ENCODE measurements around the gene FGF19.

The FGF19 gene

DNA sequence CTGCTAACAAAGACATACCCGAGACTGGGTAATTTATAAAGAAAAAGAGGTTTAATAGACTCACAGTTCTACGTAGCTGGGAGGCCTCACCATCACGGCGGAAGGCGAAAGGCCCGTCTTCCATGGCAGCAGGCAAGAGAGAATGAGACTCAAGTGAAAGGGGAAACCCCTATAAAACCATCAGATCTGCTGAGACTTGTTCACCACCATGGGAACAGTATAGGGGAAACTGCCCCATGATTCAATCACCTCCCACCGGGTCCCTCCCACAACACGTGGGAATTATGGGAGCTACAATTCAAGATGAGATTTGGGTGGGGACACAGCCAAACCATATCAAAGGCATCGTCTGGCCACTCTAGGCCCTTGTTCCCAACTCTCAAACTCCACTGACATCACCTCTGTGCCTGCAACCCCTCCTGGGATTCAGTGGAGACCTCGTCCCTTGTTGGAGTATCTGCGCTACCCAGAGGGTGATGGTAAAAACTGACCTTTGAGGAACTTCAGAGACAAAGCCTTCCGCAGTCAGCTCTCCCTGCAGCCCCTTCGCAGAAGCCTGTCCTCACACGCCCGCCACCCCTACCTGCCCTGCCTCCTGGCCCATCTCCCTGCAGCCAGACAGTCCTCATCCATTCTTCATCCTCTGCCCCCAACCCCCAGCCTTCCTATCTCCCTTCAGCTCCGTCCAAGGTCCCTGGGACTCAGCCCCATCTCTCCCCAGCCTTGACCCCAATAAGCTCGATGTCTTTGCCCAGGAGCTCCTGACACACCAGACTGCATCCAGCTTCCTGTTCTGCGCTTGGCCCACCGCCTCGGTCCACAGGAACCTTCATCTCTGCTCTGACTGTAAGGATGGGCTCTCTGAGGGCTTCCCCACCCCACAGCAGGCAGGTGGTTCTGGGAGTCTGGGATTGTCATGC, 47.0 kb downstream of the FGF19 start:
- DNase-seq (ENCODE audit: low read depth in 2 of 2), result no peak

DNA sequence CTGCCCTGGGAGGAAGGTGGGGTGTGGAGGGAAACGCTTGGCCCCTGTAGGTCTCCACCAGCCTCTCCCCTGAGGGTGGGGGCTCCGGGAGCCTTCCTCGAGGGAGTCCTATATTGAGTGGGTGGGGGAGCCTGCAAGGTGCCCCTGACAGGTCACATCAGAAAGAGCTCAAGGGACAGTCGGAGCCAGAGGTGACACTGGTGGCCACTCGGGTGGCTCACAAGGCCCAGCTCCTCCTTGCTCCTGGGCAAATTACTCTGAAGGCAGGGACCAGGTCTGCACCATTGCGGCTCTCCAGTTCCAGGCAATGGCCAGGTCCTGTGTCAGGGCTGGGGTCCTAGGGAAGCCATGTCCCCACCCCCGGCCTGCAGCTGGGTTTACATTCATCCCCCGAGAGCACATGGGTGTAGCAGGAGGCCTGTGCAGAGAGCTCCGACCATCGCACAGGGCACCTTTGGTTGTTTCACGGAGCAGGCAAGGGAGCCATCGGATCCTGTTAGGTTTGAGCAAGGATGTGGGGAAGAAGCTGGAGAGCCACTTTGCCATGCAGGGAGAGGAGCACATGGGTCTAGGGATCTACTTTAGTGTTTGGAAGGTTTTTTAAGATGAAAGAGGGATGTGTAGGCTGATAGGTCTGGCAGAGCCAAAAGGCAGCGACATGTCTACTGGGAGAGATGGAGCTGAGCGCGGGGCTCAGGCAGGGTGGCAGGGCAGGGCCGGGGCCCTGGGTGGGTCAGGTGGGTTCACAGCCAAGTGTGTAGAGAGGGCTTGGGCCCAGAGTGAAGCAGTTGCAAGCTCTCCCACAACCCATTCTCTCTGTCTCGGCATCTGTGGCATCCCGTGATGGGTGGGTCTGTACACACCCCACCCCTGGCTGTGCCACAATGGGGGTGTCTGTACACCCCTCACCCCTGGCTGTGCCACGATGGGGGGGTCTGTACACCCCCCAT, 48.1 kb downstream of the FGF19 start:
- no peak for DNase-seq (ENCODE audit: low read depth in 2 of 2)

DNA sequence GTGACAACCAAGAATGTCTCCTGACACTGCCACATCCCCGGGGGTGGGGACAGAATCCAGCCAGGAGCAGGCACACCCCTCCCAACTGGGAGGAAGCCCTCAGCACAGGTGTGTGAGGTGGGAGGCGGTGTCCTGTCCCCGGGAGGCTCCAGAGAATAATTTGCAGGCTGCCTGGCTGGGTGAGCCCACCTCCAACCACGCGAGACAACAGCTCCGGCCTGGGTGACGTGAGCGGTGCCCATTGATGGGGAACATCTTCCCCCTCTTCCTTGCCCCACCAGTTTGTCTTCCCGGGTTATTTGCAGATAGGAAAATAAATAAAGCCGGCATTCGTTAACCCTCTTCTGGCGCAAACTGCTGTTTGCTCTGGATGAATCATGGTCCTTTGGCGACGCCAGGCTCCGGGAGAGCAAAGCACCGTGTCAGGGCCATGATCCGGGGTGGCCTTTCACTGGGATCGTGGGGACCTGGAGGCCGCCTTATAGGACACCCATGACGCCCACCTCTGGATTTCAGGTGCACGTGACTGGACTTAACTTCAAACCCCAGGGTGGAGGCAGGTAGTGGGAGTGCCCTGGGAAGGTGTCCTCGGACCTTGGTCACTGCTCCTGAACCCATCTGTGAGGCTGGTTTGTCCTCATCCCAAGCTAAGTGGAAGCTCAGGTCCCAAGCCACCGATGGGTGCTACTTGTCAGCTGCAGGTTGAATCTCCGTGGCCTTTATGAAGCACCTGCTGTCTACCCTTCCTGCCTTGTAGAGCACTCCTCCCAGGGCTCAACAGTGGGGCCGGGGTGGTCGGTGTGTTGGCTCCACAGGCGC, 49.0 kb downstream of the FGF19 start:
- no peak for DNase-seq (ENCODE audit: low read depth in 2 of 2)

DNA sequence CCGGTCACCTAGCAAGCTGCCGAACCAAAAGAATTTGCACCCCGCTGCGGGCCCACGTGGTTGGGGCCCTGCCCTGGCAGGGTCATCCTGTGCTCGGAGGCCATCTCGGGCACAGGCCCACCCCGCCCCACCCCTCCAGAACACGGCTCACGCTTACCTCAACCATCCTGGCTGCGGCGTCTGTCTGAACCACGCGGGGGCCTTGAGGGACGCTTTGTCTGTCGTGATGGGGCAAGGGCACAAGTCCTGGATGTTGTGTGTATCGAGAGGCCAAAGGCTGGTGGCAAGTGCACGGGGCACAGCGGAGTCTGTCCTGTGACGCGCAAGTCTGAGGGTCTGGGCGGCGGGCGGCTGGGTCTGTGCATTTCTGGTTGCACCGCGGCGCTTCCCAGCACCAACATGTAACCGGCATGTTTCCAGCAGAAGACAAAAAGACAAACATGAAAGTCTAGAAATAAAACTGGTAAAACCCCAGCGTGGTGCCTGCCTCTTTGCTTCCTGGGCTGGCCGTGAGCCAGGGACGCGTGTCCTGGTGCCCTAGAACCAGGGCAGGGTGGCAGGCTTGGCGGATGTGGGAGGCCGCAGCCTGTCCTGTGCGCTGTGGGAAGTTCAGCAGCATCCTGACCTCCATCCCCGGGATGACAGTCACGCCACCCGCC, 49.7 kb downstream of the FGF19 start:
- no peak for DNase-seq (ENCODE audit: low read depth in 2 of 2)

DNA sequence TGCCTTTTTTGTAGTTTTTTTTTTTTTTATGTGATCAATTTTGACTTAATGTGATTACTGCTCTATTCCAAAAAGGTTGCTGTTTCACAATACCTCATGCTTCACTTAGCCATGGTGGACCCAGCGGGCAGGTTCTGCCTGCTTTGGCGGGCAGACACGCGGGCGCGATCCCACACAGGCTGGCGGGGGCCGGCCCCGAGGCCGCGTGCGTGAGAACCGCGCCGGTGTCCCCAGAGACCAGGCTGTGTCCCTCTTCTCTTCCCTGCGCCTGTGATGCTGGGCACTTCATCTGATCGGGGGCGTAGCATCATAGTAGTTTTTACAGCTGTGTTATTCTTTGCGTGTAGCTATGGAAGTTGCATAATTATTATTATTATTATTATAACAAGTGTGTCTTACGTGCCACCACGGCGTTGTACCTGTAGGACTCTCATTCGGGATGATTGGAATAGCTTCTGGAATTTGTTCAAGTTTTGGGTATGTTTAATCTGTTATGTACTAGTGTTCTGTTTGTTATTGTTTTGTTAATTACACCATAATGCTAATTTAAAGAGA, 50.3 kb downstream of the FGF19 start:
- no peak for DNase-seq (ENCODE audit: low read depth in 2 of 2)

DNA sequence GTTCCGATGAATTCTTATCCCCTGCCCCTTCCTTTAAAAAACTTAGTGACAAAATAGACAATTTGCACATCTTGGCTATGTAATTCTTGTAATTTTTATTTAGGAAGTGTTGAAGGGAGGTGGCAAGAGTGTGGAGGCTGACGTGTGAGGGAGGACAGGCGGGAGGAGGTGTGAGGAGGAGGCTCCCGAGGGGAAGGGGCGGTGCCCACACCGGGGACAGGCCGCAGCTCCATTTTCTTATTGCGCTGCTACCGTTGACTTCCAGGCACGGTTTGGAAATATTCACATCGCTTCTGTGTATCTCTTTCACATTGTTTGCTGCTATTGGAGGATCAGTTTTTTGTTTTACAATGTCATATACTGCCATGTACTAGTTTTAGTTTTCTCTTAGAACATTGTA, 50.8 kb downstream of the FGF19 start:
- DNase-seq (ENCODE audit: low read depth in 2 of 2), result no peak

DNA sequence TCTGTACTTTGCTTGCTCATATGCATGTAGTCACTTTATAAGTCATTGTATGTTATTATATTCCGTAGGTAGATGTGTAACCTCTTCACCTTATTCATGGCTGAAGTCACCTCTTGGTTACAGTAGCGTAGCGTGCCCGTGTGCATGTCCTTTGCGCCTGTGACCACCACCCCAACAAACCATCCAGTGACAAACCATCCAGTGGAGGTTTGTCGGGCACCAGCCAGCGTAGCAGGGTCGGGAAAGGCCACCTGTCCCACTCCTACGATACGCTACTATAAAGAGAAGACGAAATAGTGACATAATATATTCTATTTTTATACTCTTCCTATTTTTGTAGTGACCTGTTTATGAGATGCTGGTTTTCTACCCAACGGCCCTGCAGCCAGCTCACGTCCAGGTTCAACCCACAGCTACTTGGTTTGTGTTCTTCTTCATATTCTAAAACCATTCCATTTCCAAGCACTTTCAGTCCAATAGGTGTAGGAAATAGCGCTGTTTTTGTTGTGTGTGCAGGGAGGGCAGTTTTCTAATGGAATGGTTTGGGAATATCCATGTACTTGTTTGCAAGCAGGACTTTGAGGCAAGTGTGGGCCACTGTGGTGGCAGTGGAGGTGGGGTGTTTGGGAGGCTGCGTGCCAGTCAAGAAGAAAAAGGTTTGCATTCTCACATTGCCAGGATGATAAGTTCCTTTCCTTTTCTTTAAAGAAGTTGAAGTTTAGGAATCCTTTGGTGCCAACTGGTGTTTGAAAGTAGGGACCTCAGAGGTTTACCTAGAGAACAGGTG, 51.8 kb downstream of the FGF19 start:
- DNase-seq (ENCODE audit: low read depth in 2 of 2), result no peak

DNA sequence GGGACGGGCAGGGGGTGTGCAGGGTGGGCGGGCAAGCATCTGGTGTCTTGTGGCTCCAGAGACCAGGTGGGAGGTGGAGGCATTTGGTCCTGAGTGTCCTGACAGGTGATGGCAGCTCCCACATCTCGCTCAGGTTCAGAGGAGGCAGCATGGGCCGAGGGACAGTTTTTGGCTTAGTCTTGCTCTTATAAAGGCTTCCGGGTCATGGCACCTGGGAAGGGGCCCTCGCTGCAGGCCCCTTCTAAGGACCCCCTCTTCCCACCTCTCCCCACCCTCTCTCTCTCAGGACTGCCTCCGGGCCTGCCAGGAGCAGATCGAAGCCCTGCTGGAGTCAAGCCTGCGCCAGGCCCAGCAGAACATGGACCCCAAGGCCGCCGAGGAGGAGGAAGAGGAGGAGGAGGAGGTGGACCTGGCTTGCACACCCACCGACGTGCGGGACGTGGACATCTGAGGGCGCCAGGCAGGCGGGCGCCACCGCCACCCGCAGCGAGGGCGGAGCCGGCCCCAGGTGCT, 52.9 kb downstream of the FGF19 start:
- no peak for DNase-seq (ENCODE audit: low read depth in 2 of 2)

DNA sequence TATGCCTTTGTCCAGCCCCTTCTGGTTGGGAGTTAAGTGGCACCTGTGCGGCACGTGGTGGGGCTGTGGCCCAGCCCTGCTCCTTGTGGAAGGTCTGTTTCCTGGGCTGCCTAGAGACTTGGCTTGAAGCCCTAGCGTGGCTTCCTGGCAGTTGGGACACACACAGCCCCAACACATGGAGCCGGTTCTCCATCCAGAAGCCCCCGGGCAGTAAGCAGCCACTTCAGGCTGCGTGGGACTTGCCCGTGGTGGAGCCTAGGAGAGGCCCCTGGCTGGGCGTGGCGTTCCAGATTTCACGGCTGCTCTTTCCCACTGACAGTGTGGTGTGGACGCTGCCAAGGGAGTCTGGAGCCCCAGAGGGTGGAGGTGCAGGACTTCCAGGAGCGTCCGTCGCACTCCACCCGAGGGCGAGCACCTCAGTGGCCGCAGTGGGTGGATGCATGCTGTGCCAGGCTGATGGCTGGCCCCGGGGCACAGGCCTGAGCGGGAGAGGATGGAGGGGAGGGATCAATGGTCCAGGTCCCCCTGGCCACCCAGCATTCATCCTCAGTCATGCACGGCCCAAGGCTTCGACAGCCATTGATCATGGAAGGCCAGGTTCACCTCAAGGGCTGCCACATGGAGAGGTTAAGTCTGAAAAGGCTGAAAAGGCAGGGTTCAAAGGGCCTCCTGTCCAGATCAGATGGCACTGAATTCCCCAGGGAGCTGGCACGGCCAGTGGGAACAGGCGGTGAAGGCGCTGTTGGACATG, 53.6 kb downstream of the FGF19 start:
- no peak for DNase-seq (ENCODE audit: low read depth in 2 of 2)

DNA sequence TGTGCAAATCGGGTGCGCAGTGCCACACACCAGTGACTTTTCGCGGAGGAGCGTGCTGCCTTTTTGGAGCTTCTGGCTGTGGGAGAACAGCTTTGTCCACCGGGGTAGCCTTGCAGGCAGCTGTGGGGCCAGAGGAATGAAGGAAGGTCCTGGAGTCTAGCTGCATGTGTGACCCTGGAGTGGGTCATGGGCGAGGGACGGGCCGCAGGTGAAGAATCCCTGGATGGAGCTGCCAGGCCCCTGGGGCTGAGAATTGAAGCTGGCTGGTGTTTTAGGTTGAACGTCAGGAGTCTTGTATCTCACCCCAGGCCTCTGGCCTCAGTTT, 54.3 kb downstream of the FGF19 start:
- DNase-seq (ENCODE audit: low read depth in 2 of 2), result no peak

DNA sequence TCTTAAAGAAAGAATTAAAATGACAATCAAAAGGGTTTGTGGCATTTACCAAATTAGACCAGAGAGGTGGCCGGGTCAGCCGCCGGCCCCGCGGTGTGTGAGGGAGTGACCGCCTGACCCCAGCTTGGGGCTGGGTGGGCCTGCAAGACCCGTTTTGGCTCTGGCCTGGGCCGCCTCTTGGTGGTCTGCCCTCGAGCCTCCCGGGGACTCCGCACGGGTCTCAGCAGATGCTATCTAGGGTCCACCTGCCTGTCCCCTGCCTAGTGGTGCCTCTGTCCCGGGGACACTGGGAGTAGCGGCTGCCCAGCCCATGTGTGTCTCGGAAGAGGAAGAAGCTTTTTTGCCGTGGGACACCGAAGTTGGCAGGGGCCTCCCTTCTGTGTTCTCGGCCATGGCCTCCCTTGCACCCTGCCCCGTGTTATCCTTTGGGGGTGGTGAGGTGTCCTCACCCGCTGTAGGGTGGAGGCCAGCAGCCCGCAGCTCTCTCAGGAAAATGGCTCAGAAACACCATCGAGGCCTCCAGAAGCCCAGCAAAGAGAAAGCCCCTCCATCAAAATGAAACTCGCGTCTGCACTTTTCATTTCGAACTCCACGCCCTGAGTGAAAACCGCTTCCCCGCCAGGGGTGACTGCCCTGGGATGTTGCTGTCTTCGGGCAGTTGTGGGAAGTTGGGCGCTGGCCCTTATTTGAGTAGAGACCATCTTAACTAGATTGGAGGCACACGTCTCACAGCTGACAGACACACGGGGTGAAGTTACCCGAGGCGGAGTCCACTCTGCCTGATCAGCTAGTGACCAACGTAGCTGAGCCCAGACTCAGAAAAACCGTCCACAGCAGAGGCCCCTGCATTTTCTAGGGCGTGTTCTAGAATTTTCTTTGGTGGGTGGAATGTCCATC, 54.9 kb downstream of the FGF19 start:
- no peak for DNase-seq (ENCODE audit: low read depth in 2 of 2)
